Thyroid gland (tissue), 4 donors: ENCODE results near the gene PTRHD1. TPM values are rescaled to one million over a fixed set of nuclear protein-coding genes. Genes with fewer than 3 reads are reported as not detected.

Experiments
- DNase-seq, 2 donors: peaks; one replicate each; pipeline ENCODE4 v3.0.0-alpha.2; 2019
- H3K27ac ChIP-seq, 3 donors: fragments of 200-600 bp; sonication (generic); 1 replicate in 2 of 3; 2 replicates in 1 of 3; pipeline ENCODE4 v1.5.1; 2016 to 2019; ENCODE audit warnings: mild to moderate bottlenecking in 1 of 3, moderate library complexity in 1 of 3
- H3K27me3 ChIP-seq: fragments of 200-600 bp; sonication (generic); one replicate; pipeline ENCODE4 v1.5.1; 2019
- H3K36me3 ChIP-seq, 2 donors: fragments of 200-600 bp; sonication (generic); one replicate each; pipeline ENCODE4 v1.5.1; 2016 to 2019
- H3K4me1 ChIP-seq, 2 donors: fragments of 200-600 bp; sonication (generic); one replicate each; pipeline ENCODE4 v1.5.1; 2017 to 2019
- H3K4me3 ChIP-seq, 3 donors: fragments of 200-600 bp; sonication (generic); replicated peaks in 1 of 3; 1 replicate in 2 of 3; 2 replicates in 1 of 3; pipeline ENCODE4 v1.5.1; 2016; ENCODE audit warnings: mild to moderate bottlenecking in 1 of 3
- H3K9me3 ChIP-seq: fragments of 200-600 bp; sonication (generic); one replicate; pipeline ENCODE4 v1.5.1; 2017
- POLR2A ChIP-seq, 2 donors: fragments of 450-650 bp; IDR thresholded peaks; one replicate each; pipeline ENCODE4 v1.6.1; 2017; ENCODE audit warnings: antibody characterized with exemption in 2 of 2, mild to moderate bottlenecking in 2 of 2, moderate library complexity in 1 of 2
- WGBS, 2 donors: methylation state at CpG; one replicate each; pipeline ENCODE4 v1.1.5; 2017; 5-methylcytosine and 5-hydroxymethylcytosine counted together
- intact Hi-C: fragments of 100-400 bp; cut with DNase I; formaldehyde crosslinking; loops from one replicate; pipeline ENCODE4 v1.15.1; 2023
- total RNA-seq, 4 donors: library from RNA; depleted of rRNA; stranded (reverse); fragments of >200 nt; gene quantifications; one replicate each; pipeline ENCODE4 v1.2.3, GENCODE V29; 2016
- TF ChIP-seq, protein P1 (sequence below), 6 experiments: fragments of 200-600 bp in 3 of 6; fragments of 450-650 bp in 3 of 6; sonication (generic) in 3 of 6; IDR thresholded peaks; one replicate each; pipeline ENCODE4 v1.5.1; 2016 to 2019; ENCODE audit warnings: antibody characterized with exemption in 6 of 6, mild to moderate bottlenecking in 2 of 6, inconsistent platforms in 1 of 6, moderate library complexity in 1 of 6

The PTRHD1 gene
- total RNA-seq, 4 donors from 2014 or later: 12.6 to 68.8 (median 31.6) TPM

DNA sequence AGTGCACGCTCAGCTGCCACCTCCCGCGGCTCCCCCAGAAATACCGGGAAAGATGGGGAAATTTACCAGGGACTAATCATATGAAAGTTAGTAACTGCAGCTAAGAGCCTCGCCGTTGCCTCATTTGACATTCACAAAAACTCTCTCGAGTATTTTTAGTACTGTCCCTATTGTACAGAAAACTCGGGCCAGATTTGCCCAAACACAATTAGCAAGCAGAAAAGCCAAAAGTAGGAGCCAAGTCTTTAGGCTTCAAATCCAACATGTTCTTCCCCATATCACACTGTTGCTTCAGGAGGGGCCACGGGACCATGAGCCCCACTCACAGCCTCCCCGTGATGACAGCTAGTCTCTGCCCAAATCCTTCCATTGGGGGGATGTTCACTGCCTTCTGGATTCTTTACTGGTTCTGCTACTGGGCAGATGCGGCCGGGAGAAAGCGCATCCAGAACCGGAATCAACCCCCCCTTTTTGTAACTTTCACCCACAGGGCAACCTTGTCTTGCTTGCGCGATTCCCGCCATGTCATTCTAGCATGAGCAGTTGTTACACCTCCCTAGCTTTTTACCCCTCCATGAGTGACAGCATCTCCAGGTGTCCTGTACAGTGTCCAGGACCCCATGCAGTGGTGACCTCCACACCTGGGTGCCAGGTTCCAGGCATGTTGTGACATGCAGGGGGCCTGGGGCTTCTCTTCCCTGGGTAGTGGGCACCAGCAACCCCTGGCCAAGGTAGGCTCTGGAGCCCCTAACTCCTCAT is 35.2 kb upstream of the PTRHD1 start:
- H3K27me3 ChIP-seq: no peaks in the 10 kb centered on the region
- no peaks in the 10 kb centered on the region for H3K9me3 ChIP-seq
- H3K4me1 ChIP-seq: peaks cover 17 to 25% of the 10 kb centered on the region in 2 donors
- no peaks in the 10 kb centered on the region for H3K36me3 ChIP-seq
- no peak overlapping the region for H3K4me3 ChIP-seq
- DNase-seq: no peak
- intact Hi-C loops: loop anchor here (2.0 kb wide), 1 partner anchor 420 kb away; no protein-coding TSS in a partner anchor
- WGBS, 2 donors: 78 to 82% methylated on average over 17 of the region's 17 CpGs
- TF ChIP-seq POLR2A (IDR thresholded peaks at IDR 0.05): no peak
- TF ChIP-seq, protein P1, sequence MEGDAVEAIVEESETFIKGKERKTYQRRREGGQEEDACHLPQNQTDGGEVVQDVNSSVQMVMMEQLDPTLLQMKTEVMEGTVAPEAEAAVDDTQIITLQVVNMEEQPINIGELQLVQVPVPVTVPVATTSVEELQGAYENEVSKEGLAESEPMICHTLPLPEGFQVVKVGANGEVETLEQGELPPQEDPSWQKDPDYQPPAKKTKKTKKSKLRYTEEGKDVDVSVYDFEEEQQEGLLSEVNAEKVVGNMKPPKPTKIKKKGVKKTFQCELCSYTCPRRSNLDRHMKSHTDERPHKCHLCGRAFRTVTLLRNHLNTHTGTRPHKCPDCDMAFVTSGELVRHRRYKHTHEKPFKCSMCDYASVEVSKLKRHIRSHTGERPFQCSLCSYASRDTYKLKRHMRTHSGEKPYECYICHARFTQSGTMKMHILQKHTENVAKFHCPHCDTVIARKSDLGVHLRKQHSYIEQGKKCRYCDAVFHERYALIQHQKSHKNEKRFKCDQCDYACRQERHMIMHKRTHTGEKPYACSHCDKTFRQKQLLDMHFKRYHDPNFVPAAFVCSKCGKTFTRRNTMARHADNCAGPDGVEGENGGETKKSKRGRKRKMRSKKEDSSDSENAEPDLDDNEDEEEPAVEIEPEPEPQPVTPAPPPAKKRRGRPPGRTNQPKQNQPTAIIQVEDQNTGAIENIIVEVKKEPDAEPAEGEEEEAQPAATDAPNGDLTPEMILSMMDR (IDR thresholded peaks at IDR 0.05): no peak
- no peak overlapping the region for H3K27ac ChIP-seq

DNA sequence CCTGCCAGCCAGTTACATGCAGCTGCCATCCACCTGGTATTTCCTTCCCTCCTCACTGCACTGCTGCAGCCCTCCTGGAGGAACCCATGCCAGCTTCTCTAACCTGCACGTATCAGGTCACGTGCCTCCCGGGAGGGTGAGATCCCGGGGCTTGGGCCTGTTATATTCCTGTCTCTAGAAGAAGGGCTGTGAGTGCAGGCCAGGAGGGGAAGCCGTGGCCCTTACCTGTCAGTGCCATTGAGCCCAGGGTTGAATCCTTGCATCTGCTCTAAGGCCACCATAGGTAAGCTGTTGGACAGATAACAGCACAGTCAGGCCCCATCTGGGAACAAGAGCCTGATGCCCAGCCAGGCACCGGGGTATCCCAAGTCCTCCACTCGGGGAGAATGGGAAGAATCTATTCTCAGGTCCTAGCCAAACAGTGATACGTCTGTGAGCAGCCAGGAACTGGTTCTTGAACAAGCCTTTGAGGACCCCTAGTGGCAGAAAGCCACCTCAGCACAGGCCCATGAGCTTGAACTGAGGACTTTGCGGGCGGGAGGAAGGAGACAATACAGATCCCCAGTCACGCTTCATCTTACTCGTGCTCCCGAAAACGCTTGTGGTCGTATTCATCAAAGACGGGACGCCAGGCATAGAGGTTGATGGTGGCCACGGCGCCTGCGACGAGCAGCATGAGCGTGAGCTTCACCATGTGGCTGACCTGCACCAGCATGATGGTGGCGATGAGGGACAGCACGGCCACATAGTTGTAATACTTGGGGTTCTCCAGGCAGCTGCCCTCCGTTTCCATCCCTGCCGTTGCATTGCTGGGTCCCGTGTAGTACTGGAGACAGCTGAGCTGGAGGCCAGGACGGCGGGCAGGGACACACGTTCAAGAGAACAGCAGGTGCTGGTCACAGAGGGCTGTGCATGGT is 34.4 kb upstream of the PTRHD1 start:
- peak; percentile 86 for DNase-seq
- TF ChIP-seq POLR2A (IDR thresholded peaks at IDR 0.05): no peak
- TF ChIP-seq, protein P1 (IDR thresholded peaks at IDR 0.05): peak; percentile 84 to 93 (median 90)
- Histone ChIP-seq H3K4me3 (no peak overlapping the region), H3K27ac (no peak overlapping the region), H3K36me3 (no peaks in the 10 kb centered on the region), H3K27me3 (no peaks in the 10 kb centered on the region), H3K4me1 (peaks cover 17 to 25% of the 10 kb centered on the region in 2 donors), H3K9me3 (no peaks in the 10 kb centered on the region)
- WGBS, 2 donors: 22 to 25% methylated on average over 28 to 30 of the region's 30 CpGs
- intact Hi-C loops: loop anchor here (2.0 kb wide), 1 partner anchor 419 kb away; no protein-coding TSS in a partner anchor

DNA sequence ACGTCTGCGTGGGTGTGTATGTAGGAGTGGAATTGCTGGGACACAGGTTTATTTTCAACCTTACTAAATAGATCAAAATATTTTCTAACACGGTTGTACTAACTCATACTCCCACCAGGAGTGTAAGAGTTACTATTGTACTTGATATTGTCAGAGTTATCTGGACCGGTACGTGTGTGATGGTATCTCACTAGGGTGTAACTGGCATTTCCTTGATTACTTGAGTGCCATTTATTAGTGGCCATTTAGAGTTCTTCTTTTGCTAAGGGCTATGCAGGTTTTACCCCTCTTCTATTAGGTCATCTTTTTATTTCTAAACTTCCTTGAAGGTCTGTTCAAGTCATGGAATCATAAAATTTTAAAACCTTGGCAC is 33.6 kb upstream of the PTRHD1 start:
- H3K27ac ChIP-seq: no peak overlapping the region
- peaks cover 17 to 25% of the 10 kb centered on the region in 2 donors for H3K4me1 ChIP-seq
- no peaks in the 10 kb centered on the region for H3K9me3 ChIP-seq
- intact Hi-C loops: no loop called here
- no peak overlapping the region for H3K4me3 ChIP-seq
- WGBS, 2 donors: 52 to 61% methylated on average over 5 of the region's 5 CpGs
- no peak for DNase-seq
- H3K27me3 ChIP-seq: no peaks in the 10 kb centered on the region
- TF ChIP-seq POLR2A (IDR thresholded peaks at IDR 0.05): no peak
- TF ChIP-seq, protein P1 (IDR thresholded peaks at IDR 0.05): no peak
- H3K36me3 ChIP-seq: no peaks in the 10 kb centered on the region

DNA sequence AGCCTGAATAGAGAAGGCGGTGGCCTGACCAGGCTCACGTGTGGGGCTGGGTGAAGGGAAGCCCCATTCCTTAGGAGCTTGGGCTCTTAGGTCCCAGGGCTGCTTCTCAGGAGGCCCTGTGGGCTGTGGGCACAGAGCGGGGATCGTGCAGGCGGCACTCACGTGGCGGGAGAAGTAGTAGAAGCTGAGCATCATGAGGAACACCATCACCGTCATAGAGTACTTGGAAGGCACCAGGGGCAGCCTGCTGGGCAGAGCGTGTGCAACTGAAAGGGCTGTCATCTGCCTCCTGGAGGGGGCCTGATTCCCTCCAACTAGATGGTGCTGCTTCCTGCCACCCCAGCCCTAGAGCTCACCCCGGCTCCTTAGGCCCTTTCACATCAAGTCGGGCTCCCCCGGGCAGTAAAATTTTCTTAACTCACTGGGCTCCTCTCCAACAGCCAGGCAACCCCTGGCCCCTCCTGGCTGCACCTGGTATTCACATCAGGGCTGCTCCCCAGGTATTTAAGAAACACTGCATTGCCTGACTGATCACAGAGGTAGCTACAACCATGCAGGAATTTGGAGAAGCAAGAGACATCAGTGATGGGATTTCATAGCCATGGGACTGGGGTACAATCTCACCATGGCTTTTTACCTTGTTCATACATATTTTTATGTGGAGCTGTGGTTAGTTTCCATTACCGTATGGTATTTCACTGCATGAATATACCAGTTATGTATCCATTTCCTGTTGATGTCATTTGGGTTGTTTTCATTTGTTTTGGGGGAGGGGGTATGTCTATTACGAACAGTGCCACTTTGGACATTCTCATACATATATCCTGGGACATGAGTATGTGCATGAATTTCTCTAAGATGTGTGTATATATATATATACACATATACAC is 32.9 kb upstream of the PTRHD1 start:
- DNase-seq: peak; percentile 87 to 88
- intact Hi-C loops: no loop called here
- Histone ChIP-seq H3K9me3 (no peaks in the 10 kb centered on the region), H3K36me3 (no peaks in the 10 kb centered on the region), H3K27me3 (no peaks in the 10 kb centered on the region), H3K4me1 (peaks cover 17 to 25% of the 10 kb centered on the region in 2 donors), H3K27ac (peak overlapping the region in 1 of 3 donors; percentile 0), H3K4me3 (no peak overlapping the region)
- WGBS, 2 donors: 57 to 58% methylated on average over 11 to 13 of the region's 14 CpGs
- TF ChIP-seq, protein P1 (IDR thresholded peaks at IDR 0.05): peak in 4 of 6 experiments; percentile 35 to 52 (median 43)
- no peak for TF ChIP-seq POLR2A (IDR thresholded peaks at IDR 0.05)
